H9 (cell line): ENCODE measurements around the gene MAP3K20. TPM values are rescaled to one million over a fixed set of nuclear protein-coding genes. Genes with fewer than 3 reads are reported as not detected.
A peak's percentile ranks its signal among the peaks of the same experiment; 100 is the strongest.

ENCODE experiments used
- DNase-seq: peaks from one replicate; pipeline ENCODE4 v3.0.0-alpha.2; 2017
- H2AFZ ChIP-seq: one replicate; pipeline ENCODE4 v1.6.1; 2013; ENCODE audit warnings: mild to moderate bottlenecking, low read length, control low read depth, moderate library complexity
- H2AK5ac ChIP-seq: 2 replicates; pipeline ENCODE4 v1.6.1; 2013; ENCODE audit warnings: low read length, control low read depth, mixed read lengths; ENCODE audit not compliant: insufficient read length
- H2BK120ac ChIP-seq: one replicate; pipeline ENCODE4 v1.6.1; 2013; ENCODE audit warnings: low read depth, mild to moderate bottlenecking, low read length, control low read depth, inconsistent platforms; ENCODE audit not compliant: poor library complexity, severe bottlenecking
- H2BK12ac ChIP-seq: 2 replicates; pipeline ENCODE4 v1.6.1; 2013; ENCODE audit warnings: low read length, control low read depth, mixed read lengths, low read depth; ENCODE audit not compliant: insufficient read length
- H2BK15ac ChIP-seq: 2 replicates; pipeline ENCODE4 v1.6.1; 2013; ENCODE audit warnings: low read depth, low read length, control low read depth
- H2BK20ac ChIP-seq: one replicate; pipeline ENCODE4 v1.6.1; 2013; ENCODE audit warnings: low read depth, mild to moderate bottlenecking, low read length, control low read depth, inconsistent platforms; ENCODE audit not compliant: poor library complexity, severe bottlenecking
- H2BK5ac ChIP-seq: 2 replicates; pipeline ENCODE4 v1.6.1; 2013; ENCODE audit warnings: low read length, control low read depth, mixed read lengths; ENCODE audit not compliant: insufficient read length
- H3K14ac ChIP-seq: 2 replicates; pipeline ENCODE4 v1.6.1; 2013; ENCODE audit warnings: low read length, control low read depth; ENCODE audit not compliant: insufficient read depth
- H3K18ac ChIP-seq: 2 replicates; pipeline ENCODE4 v1.6.1; 2013; ENCODE audit warnings: low read depth, mild to moderate bottlenecking, mixed read lengths, low read length, control low read depth; ENCODE audit not compliant: insufficient read length
- H3K23ac ChIP-seq: 2 replicates; pipeline ENCODE4 v1.6.1; 2013; ENCODE audit warnings: low read length, control low read depth, mixed read lengths, low read depth; ENCODE audit not compliant: insufficient read length
- H3K23me2 ChIP-seq: 2 replicates; pipeline ENCODE4 v1.6.1; 2013; ENCODE audit warnings: low read depth, mild to moderate bottlenecking, mixed read lengths, low read length, control low read depth; ENCODE audit not compliant: insufficient read length, poor library complexity, severe bottlenecking
- H3K27ac ChIP-seq: 2 replicates; pipeline ENCODE4 v1.5.1; 2013; ENCODE audit warnings: low read length, control low read depth, mixed read lengths, low read depth; ENCODE audit not compliant: insufficient read length
- H3K27me3 ChIP-seq: 2 replicates; pipeline ENCODE4 v1.6.1; 2013; ENCODE audit warnings: low read length, control low read depth, inconsistent platforms; ENCODE audit not compliant: insufficient read depth
- H3K4ac ChIP-seq: 2 replicates; pipeline ENCODE4 v1.6.1; 2013; ENCODE audit warnings: low read depth, mild to moderate bottlenecking, control low read depth, inconsistent platforms, low read length, moderate library complexity
- H3K4me1 ChIP-seq: 2 replicates; pipeline ENCODE4 v1.6.1; 2013; ENCODE audit warnings: low read length, control low read depth, inconsistent platforms; ENCODE audit not compliant: insufficient read depth
- H3K4me2 ChIP-seq: 2 replicates; pipeline ENCODE4 v1.6.1; 2013; ENCODE audit warnings: low read length, control low read depth, mixed read lengths; ENCODE audit not compliant: insufficient read length, insufficient read depth
- H3K56ac ChIP-seq: 2 replicates; pipeline ENCODE4 v1.6.1; 2013; ENCODE audit warnings: low read depth, mild to moderate bottlenecking, mixed read lengths, low read length, control low read depth; ENCODE audit not compliant: insufficient read length
- H3K79me1 ChIP-seq: 2 replicates; pipeline ENCODE4 v1.6.1; 2013; ENCODE audit warnings: low read depth, mild to moderate bottlenecking, moderate library complexity, low read length, control low read depth, inconsistent platforms; ENCODE audit not compliant: insufficient read depth, poor library complexity, severe bottlenecking
- H3K79me2 ChIP-seq: 2 replicates; pipeline ENCODE4 v1.6.1; 2013; ENCODE audit warnings: low read length, control low read depth, inconsistent platforms; ENCODE audit not compliant: insufficient read depth
- H3K9ac ChIP-seq: 2 replicates; pipeline ENCODE4 v1.6.1; 2013; ENCODE audit warnings: low read length, control low read depth, mixed read lengths; ENCODE audit not compliant: insufficient read length; ENCODE audit errors: extremely low read depth
- H3K9me3 ChIP-seq: one replicate; pipeline ENCODE4 v1.6.1; 2013; ENCODE audit warnings: low read depth, low read length, inconsistent platforms; ENCODE audit not compliant: control insufficient read depth
- H3T11ph ChIP-seq: one replicate; pipeline ENCODE4 v1.6.1; 2013; ENCODE audit warnings: mild to moderate bottlenecking, low read length, control low read depth, inconsistent platforms
- H4K20me1 ChIP-seq: one replicate; pipeline ENCODE4 v1.6.1; 2013; ENCODE audit not compliant: control insufficient read depth, insufficient read length, insufficient read depth
- H4K5ac ChIP-seq: 2 replicates; pipeline ENCODE4 v1.6.1; 2013; ENCODE audit warnings: low read depth, mild to moderate bottlenecking, mixed read lengths, low read length, control low read depth; ENCODE audit not compliant: insufficient read length
- H4K8ac ChIP-seq: replicated peaks from 2 replicates; pipeline ENCODE4 v1.6.1; 2013; ENCODE audit warnings: low read length, control low read depth, mixed read lengths, low read depth; ENCODE audit not compliant: insufficient read length
- H4K91ac ChIP-seq: 2 replicates; pipeline ENCODE4 v1.6.1; 2013; ENCODE audit warnings: low read depth, mild to moderate bottlenecking, moderate library complexity, mixed read lengths, low read length, control low read depth; ENCODE audit not compliant: insufficient read length
- H3K27ac Mint-ChIP-seq, 3 experiments: 2 replicates in 2 of 3; 3 replicates in 1 of 3; pipeline ENCODE4 v1.8.0; 2020 to 2021; ENCODE audit warnings: mixed read lengths in 3 of 3, mild to moderate bottlenecking in 1 of 3, moderate library complexity in 1 of 3
- H3K27me3 Mint-ChIP-seq: 2 replicates; pipeline ENCODE4 v1.8.0; 2021; ENCODE audit warnings: low read depth, mild to moderate bottlenecking, moderate library complexity, mixed read lengths
- H3K36me3 Mint-ChIP-seq, 3 experiments: 2 replicates in 2 of 3; 3 replicates in 1 of 3; pipeline ENCODE4 v1.8.0; 2020 to 2021; ENCODE audit warnings: low read depth in 3 of 3, mixed read lengths in 3 of 3; ENCODE audit not compliant: insufficient read depth in 1 of 3
- H3K4me1 Mint-ChIP-seq, 2 experiments: 2 replicates each; pipeline ENCODE4 v1.8.0; 2020; ENCODE audit warnings: mixed read lengths in 2 of 2
- H3K4me3 Mint-ChIP-seq, 2 experiments: 2 replicates in 1 of 2; 3 replicates in 1 of 2; pipeline ENCODE4 v1.8.0; 2020 to 2021; ENCODE audit warnings: mild to moderate bottlenecking in 2 of 2, mixed read lengths in 2 of 2, moderate library complexity in 1 of 2
- H3K9me3 Mint-ChIP-seq, 2 experiments: 2 replicates in 1 of 2; 3 replicates in 1 of 2; pipeline ENCODE4 v1.8.0; 2020; ENCODE audit warnings: mild to moderate bottlenecking in 2 of 2, mixed read lengths in 2 of 2, moderate library complexity in 1 of 2
- CTCF ChIP-seq: fragments of 200-600 bp; sonication (generic); conservative IDR thresholded peaks from 3 replicates; pipeline ENCODE4 v1.8.0; 2021; ENCODE audit warnings: antibody characterized with exemption, mild to moderate bottlenecking
- WGBS: extraction: QIAGEN DNeasy Blood & Tissue Kit; methylation state at CpG from one replicate; pipeline ENCODE4 v1.1.7; 2013; ENCODE audit warnings: missing lambda C conversion rate, low lambda C conversion rate, mixed read lengths; ENCODE audit not compliant: insufficient read length; ENCODE audit errors: extremely low coverage; 5-methylcytosine and 5-hydroxymethylcytosine counted together
- total RNA-seq: library from RNA; stranded (reverse); gene quantifications from 2 replicates; pipeline ENCODE4 v1.2.1, GENCODE V29; 2021

MAP3K20 gene
- total RNA-seq, 1 experiment from 2014 or later: 8.7 TPM

GRCh38 chr2:173232956-173233744 is 157.5 kb downstream of the MAP3K20 start:
- no peak overlapping the region for H2BK5ac ChIP-seq
- H3K27ac ChIP-seq: no peak overlapping the region
- no peak overlapping the region for H3K9ac ChIP-seq
- no peaks in the 10 kb centered on the region for H3K27me3 Mint-ChIP-seq
- no peak for DNase-seq
- H2BK20ac ChIP-seq: no peak overlapping the region
- no peak overlapping the region for H2BK15ac ChIP-seq
- H2BK120ac ChIP-seq: no peak overlapping the region
- H4K5ac ChIP-seq: no peak overlapping the region
- no peak overlapping the region for H4K8ac ChIP-seq
- H3T11ph ChIP-seq: no peak overlapping the region
- no peak overlapping the region for H3K14ac ChIP-seq
- no peaks in the 10 kb centered on the region for H3K4me1 ChIP-seq
- H3K27me3 ChIP-seq: no peaks in the 10 kb centered on the region
- no peaks in the 10 kb centered on the region for H3K23me2 ChIP-seq
- no peak overlapping the region for H3K4me3 Mint-ChIP-seq
- H3K27ac Mint-ChIP-seq: peak overlapping the region in 1 of 3 experiments; percentile 56; a peak in 1 of 7 replicates
- TF ChIP-seq CTCF: no peak
- no peak overlapping the region for H3K56ac ChIP-seq
- no peak overlapping the region for H3K23ac ChIP-seq
- no peaks in the 10 kb centered on the region for H3K79me2 ChIP-seq
- no peaks in the 10 kb centered on the region for H3K9me3 ChIP-seq
- H3K18ac ChIP-seq: no peak overlapping the region
- no CpG with 5 or more reads among the region's 5 CpGs for WGBS
- no peaks in the 10 kb centered on the region for H3K79me1 ChIP-seq
- H3K4ac ChIP-seq: no peak overlapping the region
- no peaks in the 10 kb centered on the region for H4K20me1 ChIP-seq
- H3K4me1 Mint-ChIP-seq: peaks cover 14 to 24% of the 10 kb centered on the region in 2 experiments
- peaks cover 13 to 24% (median 18%) of the 10 kb centered on the region in 3 experiments for H3K36me3 Mint-ChIP-seq
- H3K4me2 ChIP-seq: no peak overlapping the region
- H2AK5ac ChIP-seq: no peak overlapping the region
- H2BK12ac ChIP-seq: no peak overlapping the region
- H2AFZ ChIP-seq: no peak overlapping the region
- no peak overlapping the region for H4K91ac ChIP-seq
- peaks cover 12% of the 10 kb centered on the region in 2 experiments for H3K9me3 Mint-ChIP-seq
